ENCODE results near the gene KRT13.

KRT13 gene

GRCh38 chr17:41537990-41538389 is 32.6 kb upstream of the KRT13 start:
- Histone ChIP-seq H3K27ac (ENCODE audit: insufficient read depth, low read length, poor library complexity, severe bottlenecking) (no peak overlapping the region), H3K27me3 (replicated peaks; ENCODE audit: control insufficient read depth, insufficient read depth, low read length, poor library complexity, severe bottlenecking) (no peaks in the 10 kb centered on the region), H3K9me3 (ENCODE audit: control insufficient read depth, low read length) (no peaks in the 10 kb centered on the region), H3K36me3 (ENCODE audit: control insufficient read depth, insufficient read depth, low read length) (no peaks in the 10 kb centered on the region), H3K4me1 (ENCODE audit: control insufficient read depth, insufficient read depth, low read length, poor library complexity, severe bottlenecking) (no peaks in the 10 kb centered on the region), H3K4me3 (ENCODE audit: insufficient read depth, low read depth, low read length, poor library complexity, severe bottlenecking) (no peak overlapping the region)
- DNase-seq = no peak

DNA sequence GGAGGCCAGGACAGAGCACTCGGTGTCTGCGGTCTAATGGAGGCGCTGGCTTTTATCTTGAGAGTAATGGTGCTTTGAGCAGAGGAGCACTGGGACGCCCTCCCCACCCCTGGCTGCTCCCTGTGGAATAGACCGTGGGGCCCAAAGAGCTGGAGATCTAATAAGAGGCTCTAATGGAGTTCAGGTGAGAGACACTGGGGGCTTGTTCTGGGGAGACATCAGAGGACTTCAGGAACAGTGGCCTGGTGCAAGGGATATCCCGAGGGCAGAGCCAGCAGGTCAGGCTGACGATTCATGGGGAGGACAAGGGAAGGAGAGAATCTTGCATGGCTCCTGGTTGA is 32.2 kb upstream of the KRT13 start:
- no peak for DNase-seq
- H3K36me3 ChIP-seq (ENCODE audit: control insufficient read depth, insufficient read depth, low read length) = no peaks in the 10 kb centered on the region
- H3K9me3 ChIP-seq (ENCODE audit: control insufficient read depth, low read length) = no peaks in the 10 kb centered on the region
- no peaks in the 10 kb centered on the region for H3K4me1 ChIP-seq (ENCODE audit: control insufficient read depth, insufficient read depth, low read length, poor library complexity, severe bottlenecking)
- H3K27me3 ChIP-seq (replicated peaks; ENCODE audit: control insufficient read depth, insufficient read depth, low read length, poor library complexity, severe bottlenecking) = no peaks in the 10 kb centered on the region
- no peak overlapping the region for H3K27ac ChIP-seq (ENCODE audit: insufficient read depth, low read length, poor library complexity, severe bottlenecking)
- no peak overlapping the region for H3K4me3 ChIP-seq (ENCODE audit: insufficient read depth, low read depth, low read length, poor library complexity, severe bottlenecking)

DNA sequence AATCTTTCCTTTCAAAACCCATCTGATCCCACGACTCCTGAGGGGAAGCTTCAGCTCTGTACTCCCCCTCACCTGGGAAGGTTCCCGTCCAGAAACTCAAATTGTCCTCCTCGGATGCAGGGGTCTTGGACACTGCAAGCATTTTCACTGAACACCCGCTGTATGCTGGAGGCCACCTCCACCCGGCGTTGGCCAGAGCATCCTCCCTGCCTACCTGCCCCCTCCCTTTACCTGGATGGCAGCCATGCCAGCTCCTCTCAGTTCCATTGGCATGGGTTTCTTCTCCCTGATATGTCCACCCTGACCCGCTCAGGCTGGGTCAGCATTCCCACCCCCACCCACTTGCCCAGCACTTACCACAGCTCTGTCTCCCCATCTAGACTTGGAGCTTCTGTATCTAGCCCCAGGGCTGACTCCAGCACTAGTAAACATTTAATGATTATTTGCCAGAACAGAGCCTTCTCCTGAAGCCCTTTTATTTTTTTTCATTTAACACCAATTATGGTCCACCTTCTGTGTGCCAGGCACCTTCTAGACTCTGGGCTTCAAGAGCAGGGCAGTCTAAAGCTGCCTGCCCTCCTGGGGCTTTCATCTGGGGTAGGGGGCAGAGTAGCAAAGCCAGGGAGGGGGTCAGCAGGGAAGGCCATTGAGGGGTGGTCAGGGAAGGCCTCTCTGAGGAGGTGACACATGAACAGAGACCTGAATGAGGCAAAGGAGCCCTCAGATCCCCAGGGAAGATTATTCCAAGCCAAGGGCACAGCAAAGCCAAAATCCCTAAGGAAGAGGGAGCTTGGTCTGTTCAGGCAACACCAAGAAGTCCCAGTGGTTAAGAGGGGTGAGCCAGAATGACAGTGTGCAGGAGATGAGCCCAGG is 31.6 kb upstream of the KRT13 start:
- H3K27ac ChIP-seq (ENCODE audit: insufficient read depth, low read length, poor library complexity, severe bottlenecking) = no peak overlapping the region
- no peak for DNase-seq
- H3K36me3 ChIP-seq (ENCODE audit: control insufficient read depth, insufficient read depth, low read length) = no peaks in the 10 kb centered on the region
- H3K4me1 ChIP-seq (ENCODE audit: control insufficient read depth, insufficient read depth, low read length, poor library complexity, severe bottlenecking) = no peaks in the 10 kb centered on the region
- H3K9me3 ChIP-seq (ENCODE audit: control insufficient read depth, low read length) = no peaks in the 10 kb centered on the region
- no peak overlapping the region for H3K4me3 ChIP-seq (ENCODE audit: insufficient read depth, low read depth, low read length, poor library complexity, severe bottlenecking)
- no peaks in the 10 kb centered on the region for H3K27me3 ChIP-seq (replicated peaks; ENCODE audit: control insufficient read depth, insufficient read depth, low read length, poor library complexity, severe bottlenecking)

DNA sequence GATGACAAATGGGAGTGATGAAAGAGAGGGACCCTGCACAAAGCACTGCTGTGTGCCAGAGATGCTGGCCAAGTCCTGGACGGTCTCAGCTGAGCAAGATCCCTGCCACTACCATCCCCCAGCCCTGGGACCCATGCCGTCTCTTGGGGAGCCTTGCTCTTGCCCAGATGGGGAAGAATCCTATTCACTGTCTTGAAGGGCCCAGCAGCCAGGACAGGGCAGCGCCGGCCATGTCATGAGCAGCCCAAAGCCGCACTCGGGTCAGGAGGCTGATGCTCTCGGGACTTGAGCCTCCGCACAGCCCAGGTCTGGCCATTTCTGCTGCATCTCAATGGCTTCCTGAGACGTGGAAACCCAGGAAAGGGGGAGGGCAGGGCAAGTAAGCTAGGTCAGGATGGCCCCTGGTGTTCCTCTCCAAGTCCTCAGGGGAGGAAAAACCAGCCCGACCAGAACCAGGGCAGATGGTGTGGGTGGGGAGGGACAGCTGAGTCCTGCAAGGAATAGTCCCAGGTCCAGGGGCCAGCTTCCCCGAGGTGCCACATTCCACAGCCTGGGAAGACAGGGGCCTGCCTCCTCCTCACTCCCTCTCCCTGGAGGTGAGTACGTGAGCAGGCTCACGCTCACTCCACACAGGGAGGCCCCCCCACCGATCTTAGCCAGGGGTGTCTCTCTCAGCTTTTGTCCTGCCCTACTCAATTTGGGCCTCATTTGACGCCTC is 30.5 kb upstream of the KRT13 start:
- Histone ChIP-seq H3K27me3 (replicated peaks; ENCODE audit: control insufficient read depth, insufficient read depth, low read length, poor library complexity, severe bottlenecking) (no peaks in the 10 kb centered on the region), H3K27ac (ENCODE audit: insufficient read depth, low read length, poor library complexity, severe bottlenecking) (no peak overlapping the region), H3K9me3 (ENCODE audit: control insufficient read depth, low read length) (no peaks in the 10 kb centered on the region), H3K4me3 (ENCODE audit: insufficient read depth, low read depth, low read length, poor library complexity, severe bottlenecking) (no peak overlapping the region), H3K36me3 (ENCODE audit: control insufficient read depth, insufficient read depth, low read length) (no peaks in the 10 kb centered on the region), H3K4me1 (ENCODE audit: control insufficient read depth, insufficient read depth, low read length, poor library complexity, severe bottlenecking) (no peaks in the 10 kb centered on the region)
- no peak for DNase-seq

DNA sequence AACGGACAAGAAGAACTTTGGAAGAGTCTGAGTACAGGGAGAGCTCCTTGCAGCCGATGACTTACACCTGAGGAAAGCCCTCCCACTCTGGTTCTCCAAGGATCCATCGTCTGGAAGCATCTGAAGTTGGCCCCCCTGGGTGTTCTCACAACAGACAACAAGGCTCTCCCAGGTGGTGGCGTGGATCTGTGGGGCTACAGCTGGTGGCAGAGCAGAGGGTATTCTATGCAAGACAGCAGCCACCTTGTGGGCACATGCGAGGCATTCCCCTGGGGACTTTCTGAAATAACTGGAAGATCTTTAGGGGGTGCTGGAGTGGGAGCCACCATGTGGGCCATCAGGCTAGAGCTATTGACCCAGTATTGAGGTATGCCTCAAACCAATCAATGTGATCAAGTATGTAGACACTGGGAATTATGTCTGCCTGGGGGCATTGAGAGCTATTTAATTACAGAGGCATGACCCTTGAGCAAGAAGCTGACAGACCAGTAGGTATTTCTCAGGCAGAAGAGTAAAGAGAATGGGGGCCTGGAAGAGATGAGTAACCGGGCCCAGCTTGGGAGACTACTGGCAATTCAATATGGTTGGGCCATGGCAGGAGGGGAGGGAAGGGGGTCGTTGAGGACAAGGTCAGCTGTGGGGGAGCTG is 29.6 kb upstream of the KRT13 start:
- Histone ChIP-seq H3K27me3 (replicated peaks; ENCODE audit: control insufficient read depth, insufficient read depth, low read length, poor library complexity, severe bottlenecking) (peaks cover 4% of the 10 kb centered on the region), H3K27ac (ENCODE audit: insufficient read depth, low read length, poor library complexity, severe bottlenecking) (no peak overlapping the region), H3K9me3 (ENCODE audit: control insufficient read depth, low read length) (no peaks in the 10 kb centered on the region), H3K36me3 (ENCODE audit: control insufficient read depth, insufficient read depth, low read length) (no peaks in the 10 kb centered on the region), H3K4me1 (ENCODE audit: control insufficient read depth, insufficient read depth, low read length, poor library complexity, severe bottlenecking) (no peaks in the 10 kb centered on the region), H3K4me3 (ENCODE audit: insufficient read depth, low read depth, low read length, poor library complexity, severe bottlenecking) (no peak overlapping the region)
- DNase-seq = no peak

DNA sequence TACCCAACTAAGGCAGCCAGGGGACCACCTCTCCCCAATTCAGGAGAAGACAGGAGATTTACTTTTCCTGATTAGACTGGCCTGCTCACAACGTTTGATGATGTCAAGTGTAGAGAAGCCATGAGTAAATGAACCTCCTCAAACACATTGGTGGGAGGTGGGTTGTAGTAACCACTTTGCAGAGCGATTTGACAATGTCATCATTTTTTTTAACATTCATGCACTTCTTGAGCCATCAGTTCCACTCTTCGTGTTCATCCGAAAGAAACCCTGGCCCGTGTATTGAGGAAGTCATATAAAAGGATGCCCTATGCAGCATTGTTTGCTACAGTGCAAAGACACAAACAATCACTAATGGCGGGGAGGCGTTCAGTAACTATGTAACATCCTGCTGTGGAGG is 28.2 kb upstream of the KRT13 start:
- Histone ChIP-seq H3K27ac (ENCODE audit: insufficient read depth, low read length, poor library complexity, severe bottlenecking) (no peak overlapping the region), H3K36me3 (ENCODE audit: control insufficient read depth, insufficient read depth, low read length) (no peaks in the 10 kb centered on the region), H3K4me3 (ENCODE audit: insufficient read depth, low read depth, low read length, poor library complexity, severe bottlenecking) (no peak overlapping the region), H3K9me3 (ENCODE audit: control insufficient read depth, low read length) (no peaks in the 10 kb centered on the region), H3K27me3 (replicated peaks; ENCODE audit: control insufficient read depth, insufficient read depth, low read length, poor library complexity, severe bottlenecking) (peaks cover 11% of the 10 kb centered on the region), H3K4me1 (ENCODE audit: control insufficient read depth, insufficient read depth, low read length, poor library complexity, severe bottlenecking) (no peaks in the 10 kb centered on the region)
- DNase-seq = no peak

- peaks cover 2% of the 10 kb centered on the region for H3K4me1 ChIP-seq (ENCODE audit: control insufficient read depth, insufficient read depth, low read length, poor library complexity, severe bottlenecking)
- H3K9me3 ChIP-seq (ENCODE audit: control insufficient read depth, low read length) = no peaks in the 10 kb centered on the region
- no peaks in the 10 kb centered on the region for H3K36me3 ChIP-seq (ENCODE audit: control insufficient read depth, insufficient read depth, low read length)
- H3K27ac ChIP-seq (ENCODE audit: insufficient read depth, low read length, poor library complexity, severe bottlenecking) = no peak overlapping the region
- DNase-seq = no peak
- no peak overlapping the region for H3K4me3 ChIP-seq (ENCODE audit: insufficient read depth, low read depth, low read length, poor library complexity, severe bottlenecking)
- H3K27me3 ChIP-seq (replicated peaks; ENCODE audit: control insufficient read depth, insufficient read depth, low read length, poor library complexity, severe bottlenecking) = peaks cover 16% of the 10 kb centered on the region
These were observed 27.6 kb upstream of the KRT13 start for GRCh38 chr17:41532947-41533570.

- Histone ChIP-seq H3K4me3 (ENCODE audit: insufficient read depth, low read depth, low read length, poor library complexity, severe bottlenecking) (no peak overlapping the region), H3K4me1 (ENCODE audit: control insufficient read depth, insufficient read depth, low read length, poor library complexity, severe bottlenecking) (peaks cover 13% of the 10 kb centered on the region), H3K9me3 (ENCODE audit: control insufficient read depth, low read length) (no peaks in the 10 kb centered on the region), H3K36me3 (ENCODE audit: control insufficient read depth, insufficient read depth, low read length) (no peaks in the 10 kb centered on the region), H3K27ac (ENCODE audit: insufficient read depth, low read length, poor library complexity, severe bottlenecking) (no peak overlapping the region), H3K27me3 (replicated peaks; ENCODE audit: control insufficient read depth, insufficient read depth, low read length, poor library complexity, severe bottlenecking) (peaks cover 26% of the 10 kb centered on the region)
- DNase-seq = no peak
These were observed 26.6 kb upstream of the KRT13 start for GRCh38 chr17:41531993-41532392.

DNA sequence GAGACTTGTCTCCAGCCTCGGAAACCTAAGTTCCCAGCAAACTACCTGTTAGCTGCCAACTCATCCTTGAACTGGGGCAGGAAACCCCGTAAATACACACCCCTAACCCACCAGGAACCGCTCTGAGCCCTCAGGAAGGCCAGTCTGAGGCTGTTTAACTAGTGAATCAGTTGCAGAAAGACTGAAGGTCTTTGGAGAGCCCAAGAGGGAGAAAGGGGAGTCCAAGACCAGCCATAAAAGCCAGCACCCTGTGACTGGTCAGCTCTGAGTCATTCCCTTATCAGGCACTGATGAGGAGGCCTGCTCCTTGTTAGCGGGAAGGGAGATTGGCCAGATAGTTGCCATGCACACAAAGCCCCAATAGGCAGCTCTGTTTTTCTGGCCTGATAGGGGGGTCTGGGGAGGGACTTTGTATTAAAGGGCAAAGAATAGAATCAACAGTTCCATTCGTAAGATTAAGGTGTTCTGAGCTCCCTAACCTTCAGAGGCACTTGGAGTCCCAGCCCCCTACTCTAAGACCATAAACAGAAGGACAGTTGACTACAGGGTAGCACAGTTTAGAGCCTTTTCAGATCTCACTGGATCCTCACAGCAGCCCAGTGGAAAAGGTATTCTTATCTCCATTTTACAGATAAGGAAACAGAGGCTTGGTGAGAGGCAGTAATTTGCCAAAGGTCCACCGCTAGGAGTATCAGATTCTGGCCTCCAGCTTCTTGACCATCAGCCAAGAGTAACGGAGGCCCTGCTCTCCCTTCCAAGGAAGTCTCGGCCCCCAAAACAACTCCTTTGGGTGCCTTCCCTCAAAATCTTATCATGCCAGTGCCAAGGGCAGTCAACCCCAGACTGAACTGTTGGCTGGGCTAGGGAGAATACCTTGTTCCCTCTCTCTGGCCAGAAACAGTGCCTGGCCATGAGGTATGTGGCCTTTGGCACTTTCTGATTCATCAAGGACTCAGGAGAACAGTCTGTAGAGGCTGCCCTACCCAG is 24.9 kb upstream of the KRT13 start:
- Histone ChIP-seq H3K27me3 (replicated peaks; ENCODE audit: control insufficient read depth, insufficient read depth, low read length, poor library complexity, severe bottlenecking) (peaks cover 26% of the 10 kb centered on the region), H3K27ac (ENCODE audit: insufficient read depth, low read length, poor library complexity, severe bottlenecking) (no peak overlapping the region), H3K9me3 (ENCODE audit: control insufficient read depth, low read length) (no peaks in the 10 kb centered on the region), H3K36me3 (ENCODE audit: control insufficient read depth, insufficient read depth, low read length) (no peaks in the 10 kb centered on the region), H3K4me1 (ENCODE audit: control insufficient read depth, insufficient read depth, low read length, poor library complexity, severe bottlenecking) (peaks cover 13% of the 10 kb centered on the region), H3K4me3 (ENCODE audit: insufficient read depth, low read depth, low read length, poor library complexity, severe bottlenecking) (no peak overlapping the region)
- no peak for DNase-seq

Data from effector memory CD4-positive, alpha-beta T cell (primary cell).